Measurements from ENCODE around the gene FBXO44.

FBXO44 gene

GRCh38 chr1:11664336-11665065 lies 9.8 kb downstream of the FBXO44 start:
- DNase-seq, result no peak

GRCh38 chr1:11668516-11668915 lies 13.8 kb downstream of the FBXO44 start:
- DNase-seq, result no peak

GRCh38 chr1:11670747-11671146 lies 16.1 kb downstream of the FBXO44 start:
- no peak for DNase-seq

GRCh38 chr1:11671205-11671543 lies 16.5 kb downstream of the FBXO44 start:
- no peak for DNase-seq

- DNase-seq, result no peak
Measured at GRCh38 chr1:11671544-11672286, 17.0 kb downstream of the FBXO44 start.

- no peak for DNase-seq
Measured at GRCh38 chr1:11673089-11673769, 18.6 kb downstream of the FBXO44 start.

GRCh38 chr1:11674488-11674887 lies 19.8 kb downstream of the FBXO44 start:
- DNase-seq, result no peak

GRCh38 chr1:11675325-11675724 lies 20.6 kb downstream of the FBXO44 start:
- DNase-seq, result no peak

GRCh38 chr1:11676386-11677103 lies 21.9 kb downstream of the FBXO44 start:
- DNase-seq, result no peak

GRCh38 chr1:11678442-11678841 lies 23.8 kb downstream of the FBXO44 start:
- no peak for DNase-seq

GRCh38 chr1:11680270-11681070 lies 25.8 kb downstream of the FBXO44 start:
- no peak for DNase-seq

GRCh38 chr1:11681071-11681771 lies 26.5 kb downstream of the FBXO44 start, which contains the start of gene MAD2L2:
Gene MAD2L2, minus strand, starts transcription at chr1:11681148. Its CDS starts 547 bp downstream, at chr1:11680601.
- peak; percentile 91 for DNase-seq

- no peak for DNase-seq
Measured at GRCh38 chr1:11682287-11682771, 27.7 kb downstream of the FBXO44 start.

- no peak for DNase-seq
Measured at GRCh38 chr1:11682799-11683198, 28.1 kb downstream of the FBXO44 start.

GRCh38 chr1:11684070-11684469 lies 29.4 kb downstream of the FBXO44 start:
- DNase-seq, result no peak

- DNase-seq, result no peak
Measured at GRCh38 chr1:11685210-11685752, 30.6 kb downstream of the FBXO44 start.

- DNase-seq, result no peak
Measured at GRCh38 chr1:11688506-11688905, 33.8 kb downstream of the FBXO44 start.

- DNase-seq, result peak; percentile 24
Measured at GRCh38 chr1:11690397-11691301, 36.0 kb downstream of the FBXO44 start.

- DNase-seq, result peak; percentile 83
Measured at GRCh38 chr1:11691302-11691914, 36.7 kb downstream of the FBXO44 start, which contains the start of gene DRAXIN. Gene DRAXIN, plus strand, starts transcription at chr1:11691710. Its CDS starts 14,549 bp downstream, at chr1:11706259.

All from NCI-H1105 (cell line).